Measurements from ENCODE around the gene DMRTB1.

- TF ChIP-seq CTCF (IDR thresholded peaks at IDR 0.05; ENCODE audit: low read depth, low read length) (no peak), EZH2phosphoT487 (IDR thresholded peaks at IDR 0.05; ENCODE audit: low read depth) (no peak)
These were observed 44.4 kb downstream of the DMRTB1 start for GRCh38 chr1:53503433-53504217.
